Choroid plexus epithelial cell (primary cell): ENCODE measurements around the gene SCRN3.
"Not testable (repeated sequence)": the region's sequence is repeated elsewhere in the genome, so short reads cannot be mapped to it uniquely, and the experiment has no call there.

ENCODE experiments used
- DNase-seq: peaks from one replicate; pipeline ENCODE4 v3.0.0-alpha.2; 2010; ENCODE audit warnings: low read depth
- H3K4me3 ChIP-seq: 2 replicates; pipeline ENCODE4 v1.5.1; 2011; ENCODE audit warnings: low read depth, mild to moderate bottlenecking, control low read depth, low read length, moderate library complexity
- CTCF ChIP-seq: conservative IDR thresholded peaks from 2 replicates; pipeline ENCODE4 v1.5.1; 2011; ENCODE audit warnings: low read depth, mild to moderate bottlenecking, control low read depth, inconsistent platforms, low read length, moderate library complexity

Gene SCRN3

GRCh38 chr2:174395284-174395968, at the start of gene SCRN3:
SCRN3 (plus strand) TSS chr2:174395730; CDS start chr2:174398284, 2,554 bp downstream.
- no peak for TF ChIP-seq CTCF
- H3K4me3 ChIP-seq, result peak within 1 kb of the TSS; percentile 78
- peak; percentile 81 for DNase-seq

- TF ChIP-seq CTCF, result peak; percentile 59
- no peak overlapping the region for H3K4me3 ChIP-seq
- DNase-seq, result peak; percentile 51
These were observed 45.5 kb upstream of the SCRN3 start for GRCh38 chr2:174350018-174350417.

GRCh38 chr2:174350593-174351181, 44.8 kb upstream of the SCRN3 start:
- no peak overlapping the region for H3K4me3 ChIP-seq
- no peak for DNase-seq
- no peak for TF ChIP-seq CTCF

- no peak for TF ChIP-seq CTCF
- no peak overlapping the region for H3K4me3 ChIP-seq
- DNase-seq, result no peak
These were observed 42.5 kb upstream of the SCRN3 start for GRCh38 chr2:174353004-174353403.

GRCh38 chr2:174356347-174356746, 39.2 kb upstream of the SCRN3 start:
- no peak for TF ChIP-seq CTCF
- H3K4me3 ChIP-seq, result no peak overlapping the region
- DNase-seq, result no peak

- not testable (repeated sequence) for DNase-seq, H3K4me3 ChIP-seq
These were observed 35.9 kb upstream of the SCRN3 start for GRCh38 chr2:174359663-174360062.

- no peak for TF ChIP-seq CTCF
- DNase-seq, result no peak
- no peak overlapping the region for H3K4me3 ChIP-seq
These were observed 32.6 kb upstream of the SCRN3 start for GRCh38 chr2:174362949-174363348.

- DNase-seq, H3K4me3 ChIP-seq: not testable (repeated sequence)
These were observed 31.9 kb upstream of the SCRN3 start for GRCh38 chr2:174363492-174364225.
